ENCODE measurements around the gene TTLL11.

DNA sequence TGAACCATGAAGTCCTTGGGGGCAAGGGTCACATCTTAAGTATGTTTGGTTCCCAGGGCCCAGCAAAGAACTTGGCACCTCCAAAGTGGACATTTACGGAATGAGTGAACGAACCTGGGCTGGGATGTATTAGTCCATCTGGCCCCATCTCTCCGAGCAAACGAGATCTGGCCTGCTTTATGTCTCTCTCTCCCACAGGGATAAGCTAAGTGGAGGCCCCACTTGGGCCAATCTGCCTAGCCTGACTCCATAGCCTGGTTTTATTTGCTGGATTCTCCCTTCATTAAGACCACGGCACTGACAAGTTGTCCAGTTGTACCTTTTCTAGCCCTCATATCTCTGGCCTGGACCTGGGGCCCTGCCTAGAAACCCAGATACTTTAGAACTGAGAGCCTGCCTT is 2.1 kb downstream of the TTLL11 start:
- TF ChIP-seq, protein P1, sequence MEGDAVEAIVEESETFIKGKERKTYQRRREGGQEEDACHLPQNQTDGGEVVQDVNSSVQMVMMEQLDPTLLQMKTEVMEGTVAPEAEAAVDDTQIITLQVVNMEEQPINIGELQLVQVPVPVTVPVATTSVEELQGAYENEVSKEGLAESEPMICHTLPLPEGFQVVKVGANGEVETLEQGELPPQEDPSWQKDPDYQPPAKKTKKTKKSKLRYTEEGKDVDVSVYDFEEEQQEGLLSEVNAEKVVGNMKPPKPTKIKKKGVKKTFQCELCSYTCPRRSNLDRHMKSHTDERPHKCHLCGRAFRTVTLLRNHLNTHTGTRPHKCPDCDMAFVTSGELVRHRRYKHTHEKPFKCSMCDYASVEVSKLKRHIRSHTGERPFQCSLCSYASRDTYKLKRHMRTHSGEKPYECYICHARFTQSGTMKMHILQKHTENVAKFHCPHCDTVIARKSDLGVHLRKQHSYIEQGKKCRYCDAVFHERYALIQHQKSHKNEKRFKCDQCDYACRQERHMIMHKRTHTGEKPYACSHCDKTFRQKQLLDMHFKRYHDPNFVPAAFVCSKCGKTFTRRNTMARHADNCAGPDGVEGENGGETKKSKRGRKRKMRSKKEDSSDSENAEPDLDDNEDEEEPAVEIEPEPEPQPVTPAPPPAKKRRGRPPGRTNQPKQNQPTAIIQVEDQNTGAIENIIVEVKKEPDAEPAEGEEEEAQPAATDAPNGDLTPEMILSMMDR (conservative IDR thresholded peaks at IDR 0.05): no peak
- no peak for TF ChIP-seq ZFX (IDR thresholded peaks at IDR 0.05)

All from C4-2B (cell line).